Activated CD8-positive, alpha-beta memory T cell treated with anti-CD3 and anti-CD28 coated beads, Interleukin-2, amount 10 ng/mL, durations not matched to agents 7 days and 5 days (primary cell): ENCODE data around the gene TMEM72. TPM values are rescaled to one million over a fixed set of nuclear protein-coding genes. Genes with fewer than 3 reads are reported as not detected.

Experiments used
- ATAC-seq: fragments of 150-1000 bp; cut with Tn5 transposase; one replicate; pipeline ENCODE4 v1.10.0; 2021; ENCODE audit warnings: moderate library complexity
- CTCF ChIA-PET: fragments of 350-600 bp; sonication (Branson Sonifier 250); formaldehyde crosslinking; loops from one replicate; lab custom pipeline; 2021; ENCODE audit warnings: antibody characterized with exemption; lab: Charles Lee
- DNase-seq: peaks from one replicate; pipeline ENCODE4 v3.0.0-alpha.2; 2020
- H3K27ac Mint-ChIP-seq: one replicate; pipeline ENCODE4 v1.8.0; 2021; ENCODE audit warnings: mild to moderate bottlenecking, mixed read lengths
- H3K27me3 Mint-ChIP-seq: one replicate; pipeline ENCODE4 v1.8.0; 2021; ENCODE audit warnings: mixed read lengths
- H3K36me3 Mint-ChIP-seq: one replicate; pipeline ENCODE4 v1.8.0; 2021; ENCODE audit warnings: mild to moderate bottlenecking, mixed read lengths
- H3K4me1 Mint-ChIP-seq: one replicate; pipeline ENCODE4 v1.8.0; 2021; ENCODE audit warnings: mixed read lengths
- H3K4me3 Mint-ChIP-seq: one replicate; pipeline ENCODE4 v1.8.0; 2021; ENCODE audit warnings: mild to moderate bottlenecking, moderate library complexity, mixed read lengths
- H3K9me3 Mint-ChIP-seq: one replicate; pipeline ENCODE4 v1.8.0; 2022; ENCODE audit warnings: low read depth, mixed read lengths
- total RNA-seq, 2 experiments: library from RNA; stranded (reverse); gene quantifications; one replicate each; pipeline ENCODE4 v1.2.3, GENCODE V29; 2021

The TMEM72 gene
- total RNA-seq, 2 experiments from 2014 or later: not detected

- peaks cover 23% of the 10 kb centered on the region for H3K27me3 Mint-ChIP-seq
- ATAC-seq: no peak
- CTCF ChIA-PET: interaction anchor here (1.5 to 3.1 kb wide), 2 partner anchors 14 to 54 kb away, joined by 4 to 12 read pairs; no protein-coding TSS in a partner anchor
- peaks cover 14% of the 10 kb centered on the region for H3K4me1 Mint-ChIP-seq
- DNase-seq: no peak
- H3K27ac Mint-ChIP-seq: no peak overlapping the region
- H3K36me3 Mint-ChIP-seq: no peaks in the 10 kb centered on the region
- no peak overlapping the region for H3K4me3 Mint-ChIP-seq
- no peaks in the 10 kb centered on the region for H3K9me3 Mint-ChIP-seq
Measured at GRCh38 chr10:44879531-44879899, 31.6 kb upstream of the TMEM72 start.

DNA sequence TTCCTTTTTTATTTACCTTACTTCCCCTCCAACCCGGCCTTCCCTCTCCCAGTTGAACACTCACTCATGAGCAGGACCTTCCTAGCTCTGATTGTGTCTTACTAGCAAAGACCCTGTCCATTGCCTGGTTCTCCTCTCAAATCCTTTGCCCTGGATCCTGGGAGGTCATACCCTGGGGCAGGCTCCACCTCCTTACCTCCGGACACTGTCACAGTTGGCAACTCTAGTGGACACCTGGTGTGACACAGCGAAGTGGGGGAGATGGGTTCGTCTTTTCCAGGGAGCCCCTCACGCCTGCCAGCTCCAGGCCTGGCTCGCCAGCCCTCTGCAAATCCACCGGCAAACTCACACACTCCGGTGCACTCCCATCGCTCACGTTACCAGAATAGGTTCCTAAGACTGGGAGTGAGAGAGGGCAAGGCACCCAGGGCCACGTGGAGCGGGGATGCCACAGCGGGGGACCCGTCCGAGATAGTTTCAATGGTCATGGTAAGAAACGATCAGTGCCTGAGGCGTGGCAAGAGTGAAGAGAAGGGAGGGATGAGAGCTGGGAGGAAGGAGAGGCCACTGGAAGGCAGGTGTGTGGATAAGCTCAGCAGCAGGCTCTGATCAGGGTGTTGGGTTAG, 30.9 kb upstream of the TMEM72 start:
- ATAC-seq (no peak), DNase-seq (no peak)
- Mint-ChIP-seq H3K36me3 (no peaks in the 10 kb centered on the region), H3K4me3 (no peak overlapping the region), H3K4me1 (peaks cover 14% of the 10 kb centered on the region), H3K27ac (no peak overlapping the region), H3K9me3 (no peaks in the 10 kb centered on the region), H3K27me3 (peaks cover 23% of the 10 kb centered on the region)
- CTCF ChIA-PET: interaction anchor here (3.1 kb wide), 1 partner anchor 15 kb away, joined by 12 read pairs; no protein-coding TSS in a partner anchor

GRCh38 chr10:44881649-44882048, 29.5 kb upstream of the TMEM72 start:
- no peak for DNase-seq
- Mint-ChIP-seq H3K4me3 (no peak overlapping the region), H3K9me3 (no peaks in the 10 kb centered on the region), H3K36me3 (no peaks in the 10 kb centered on the region), H3K27me3 (peaks cover 23% of the 10 kb centered on the region), H3K27ac (no peak overlapping the region), H3K4me1 (peaks cover 14% of the 10 kb centered on the region)
- no peak for ATAC-seq
- CTCF ChIA-PET: no interaction called here

DNA sequence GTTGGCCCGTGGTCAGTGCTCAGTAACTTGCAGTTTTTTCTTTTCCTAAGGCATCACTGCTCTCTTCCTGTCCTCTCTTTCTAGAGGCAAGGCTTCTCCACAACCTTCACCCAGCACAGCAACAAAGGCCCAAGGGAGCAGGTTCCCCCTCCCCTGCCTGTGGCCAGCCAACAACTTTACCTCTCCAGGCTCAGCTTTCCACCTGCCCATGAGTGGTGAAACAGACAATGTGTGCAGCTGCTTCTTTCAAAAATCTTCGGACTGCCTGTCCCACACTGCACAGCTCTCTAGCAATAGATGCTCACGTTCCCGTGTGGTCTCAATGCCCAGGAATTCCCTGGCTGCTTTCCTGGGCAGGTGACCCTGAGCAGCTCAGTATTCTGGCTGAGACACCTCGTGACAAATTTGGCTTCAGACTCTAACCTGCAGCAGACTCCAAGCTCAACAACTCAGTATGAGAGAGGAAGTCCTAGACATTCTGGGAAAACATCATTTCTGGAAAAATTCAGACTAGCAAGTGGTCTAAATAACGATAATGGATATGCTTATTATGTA, 28.9 kb upstream of the TMEM72 start:
- Mint-ChIP-seq H3K27ac (no peak overlapping the region), H3K4me3 (no peak overlapping the region), H3K27me3 (peaks cover 23% of the 10 kb centered on the region), H3K4me1 (peaks cover 14% of the 10 kb centered on the region), H3K9me3 (no peaks in the 10 kb centered on the region), H3K36me3 (no peaks in the 10 kb centered on the region)
- DNase-seq (no peak), ATAC-seq (no peak)
- CTCF ChIA-PET: no interaction called here

DNA sequence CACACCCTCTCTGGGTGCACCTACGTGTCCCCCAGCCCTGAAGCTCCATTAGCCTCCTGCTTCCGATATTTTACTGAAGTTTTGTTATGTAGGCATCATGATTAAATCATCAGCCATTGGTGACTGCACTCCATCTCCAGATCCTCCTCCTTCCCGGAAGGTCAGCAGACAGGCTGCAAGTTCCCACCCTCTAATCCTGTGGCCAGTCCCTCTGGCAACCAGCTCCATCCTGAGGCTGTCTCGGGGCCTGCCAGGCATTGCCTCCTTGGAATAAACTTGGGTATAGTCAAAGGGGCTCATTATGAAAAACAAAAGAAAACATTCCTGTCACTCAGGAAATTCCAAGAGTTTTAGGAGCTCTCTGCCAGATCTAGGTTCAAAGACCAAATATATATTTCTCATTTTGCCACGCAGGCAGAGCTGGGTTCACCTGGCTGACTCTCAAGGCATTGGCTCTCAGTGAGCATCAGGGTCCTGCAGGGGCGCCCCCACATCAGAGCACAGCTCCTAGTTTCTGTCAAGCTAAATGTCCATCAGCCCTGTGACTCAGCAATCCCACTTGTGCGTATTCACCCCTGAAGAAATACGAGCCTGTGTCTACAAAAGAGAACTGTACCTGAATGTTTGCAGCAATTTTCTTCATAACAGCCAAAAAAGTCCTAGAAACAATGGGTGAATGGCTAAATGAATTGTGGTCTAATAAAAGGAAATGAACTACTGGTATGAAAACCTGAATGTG, 27.4 kb upstream of the TMEM72 start:
- H3K4me1 Mint-ChIP-seq: peaks cover 13% of the 10 kb centered on the region
- DNase-seq: no peak
- H3K27ac Mint-ChIP-seq: no peak overlapping the region
- peaks cover 22% of the 10 kb centered on the region for H3K27me3 Mint-ChIP-seq
- H3K36me3 Mint-ChIP-seq: no peaks in the 10 kb centered on the region
- no peak overlapping the region for H3K4me3 Mint-ChIP-seq
- no peak for ATAC-seq
- no peaks in the 10 kb centered on the region for H3K9me3 Mint-ChIP-seq
- CTCF ChIA-PET: interaction anchor here (0.5 kb wide), 1 partner anchor 123 kb away, joined by 3 read pairs; no protein-coding TSS in a partner anchor

DNA sequence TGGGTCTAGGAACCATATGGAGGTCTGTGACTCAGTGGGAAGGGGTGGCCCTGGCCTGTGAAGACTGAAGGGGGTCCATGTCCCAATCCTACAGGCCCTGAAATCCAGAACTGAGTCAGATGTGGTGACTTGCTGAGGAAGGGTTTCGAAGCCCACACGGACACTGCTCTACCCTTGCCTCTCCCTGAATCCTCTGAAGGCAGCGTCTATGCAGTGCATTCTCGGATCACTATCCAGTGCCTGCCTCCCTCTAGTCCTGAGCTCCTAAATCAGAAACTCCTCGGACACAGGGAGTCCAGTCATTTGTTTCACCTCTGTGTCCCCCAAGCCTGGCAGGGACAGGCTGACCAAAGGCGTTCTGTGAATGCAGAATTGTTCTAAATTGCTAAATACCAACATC, 25.4 kb upstream of the TMEM72 start:
- ATAC-seq: no peak
- no peak overlapping the region for H3K4me3 Mint-ChIP-seq
- no peaks in the 10 kb centered on the region for H3K36me3 Mint-ChIP-seq
- no peak for DNase-seq
- H3K27me3 Mint-ChIP-seq: peaks cover 8% of the 10 kb centered on the region
- H3K9me3 Mint-ChIP-seq: no peaks in the 10 kb centered on the region
- peaks cover 10% of the 10 kb centered on the region for H3K4me1 Mint-ChIP-seq
- CTCF ChIA-PET: no interaction called here
- H3K27ac Mint-ChIP-seq: no peak overlapping the region

- peaks cover 3% of the 10 kb centered on the region for H3K4me1 Mint-ChIP-seq
- H3K9me3 Mint-ChIP-seq: no peaks in the 10 kb centered on the region
- H3K27ac Mint-ChIP-seq: no peak overlapping the region
- CTCF ChIA-PET: no interaction called here
- H3K36me3 Mint-ChIP-seq: no peaks in the 10 kb centered on the region
- ATAC-seq: no peak
- no peak overlapping the region for H3K4me3 Mint-ChIP-seq
- DNase-seq: no peak
- H3K27me3 Mint-ChIP-seq: peaks cover 8% of the 10 kb centered on the region
Measured at GRCh38 chr10:44886966-44887365, 24.2 kb upstream of the TMEM72 start.

GRCh38 chr10:44888886-44889285, 22.3 kb upstream of the TMEM72 start:
- ATAC-seq: no peak
- Mint-ChIP-seq H3K27ac (no peak overlapping the region), H3K9me3 (no peaks in the 10 kb centered on the region), H3K27me3 (peaks cover 5% of the 10 kb centered on the region), H3K4me1 (no peaks in the 10 kb centered on the region), H3K4me3 (no peak overlapping the region), H3K36me3 (no peaks in the 10 kb centered on the region)
- CTCF ChIA-PET: no interaction called here
- DNase-seq: no peak

DNA sequence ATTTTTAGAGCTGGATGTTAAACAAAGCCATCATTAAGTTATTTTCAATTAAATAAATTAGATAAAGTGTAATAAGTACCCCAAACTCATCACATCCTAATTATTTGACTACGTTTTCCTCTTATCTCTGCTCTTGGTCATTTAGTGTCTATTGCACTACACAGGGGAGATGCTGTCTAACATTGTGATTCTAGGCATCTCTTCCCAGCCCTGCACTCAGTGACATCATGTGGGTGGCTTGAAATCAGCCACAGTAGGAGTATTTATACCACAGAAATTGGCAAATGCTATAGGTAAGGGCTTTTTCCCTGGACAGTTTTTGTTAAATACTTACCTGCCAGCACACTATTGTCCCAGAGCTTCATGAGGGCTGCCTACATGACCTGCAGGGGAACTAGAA, 21.3 kb upstream of the TMEM72 start:
- DNase-seq: no peak
- Mint-ChIP-seq H3K4me1 (no peaks in the 10 kb centered on the region), H3K36me3 (no peaks in the 10 kb centered on the region), H3K4me3 (no peak overlapping the region), H3K27me3 (no peaks in the 10 kb centered on the region), H3K27ac (no peak overlapping the region), H3K9me3 (no peaks in the 10 kb centered on the region)
- CTCF ChIA-PET: no interaction called here
- ATAC-seq: no peak

- no peaks in the 10 kb centered on the region for H3K27me3 Mint-ChIP-seq
- no peak overlapping the region for H3K4me3 Mint-ChIP-seq
- ATAC-seq (no peak), DNase-seq (no peak)
- no peaks in the 10 kb centered on the region for H3K9me3 Mint-ChIP-seq
- H3K36me3 Mint-ChIP-seq: no peaks in the 10 kb centered on the region
- no peaks in the 10 kb centered on the region for H3K4me1 Mint-ChIP-seq
- no peak overlapping the region for H3K27ac Mint-ChIP-seq
- CTCF ChIA-PET: no interaction called here
Measured at GRCh38 chr10:44890696-44891563, 20.2 kb upstream of the TMEM72 start.

DNA sequence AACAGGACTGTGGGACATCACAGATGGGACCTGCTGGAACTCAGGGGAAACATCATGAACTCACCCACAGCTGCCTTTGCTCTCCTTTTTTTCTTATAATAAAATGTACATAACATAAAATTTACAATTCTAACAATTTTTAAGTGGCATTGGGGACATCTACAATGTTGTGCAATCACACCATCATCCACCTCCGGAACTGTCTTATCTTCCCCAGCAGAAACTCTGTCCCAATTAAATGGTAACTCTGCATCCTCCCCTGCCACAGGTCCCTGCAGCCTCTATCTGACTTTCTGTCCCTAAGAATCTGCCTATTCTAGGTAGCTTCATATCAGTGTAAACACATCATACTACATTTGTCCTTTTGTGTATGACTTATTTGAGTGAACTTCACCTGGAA, 19.4 kb upstream of the TMEM72 start:
- no peaks in the 10 kb centered on the region for H3K9me3 Mint-ChIP-seq
- H3K27ac Mint-ChIP-seq: no peak overlapping the region
- no peaks in the 10 kb centered on the region for H3K4me1 Mint-ChIP-seq
- H3K4me3 Mint-ChIP-seq: no peak overlapping the region
- DNase-seq (no peak), ATAC-seq (no peak)
- no peaks in the 10 kb centered on the region for H3K36me3 Mint-ChIP-seq
- H3K27me3 Mint-ChIP-seq: no peaks in the 10 kb centered on the region
- CTCF ChIA-PET: no interaction called here

GRCh38 chr10:44893604-44894468, 17.3 kb upstream of the TMEM72 start:
- Mint-ChIP-seq H3K36me3 (no peaks in the 10 kb centered on the region), H3K4me1 (no peaks in the 10 kb centered on the region), H3K4me3 (no peak overlapping the region), H3K27ac (no peak overlapping the region), H3K9me3 (no peaks in the 10 kb centered on the region), H3K27me3 (no peaks in the 10 kb centered on the region)
- ATAC-seq (no peak), DNase-seq (no peak)
- CTCF ChIA-PET: no interaction called here

GRCh38 chr10:44894691-44895090, 16.4 kb upstream of the TMEM72 start:
- no peaks in the 10 kb centered on the region for H3K36me3 Mint-ChIP-seq
- no peak for ATAC-seq
- CTCF ChIA-PET: no interaction called here
- H3K9me3 Mint-ChIP-seq: no peaks in the 10 kb centered on the region
- no peak overlapping the region for H3K4me3 Mint-ChIP-seq
- no peaks in the 10 kb centered on the region for H3K4me1 Mint-ChIP-seq
- no peaks in the 10 kb centered on the region for H3K27me3 Mint-ChIP-seq
- DNase-seq: no peak
- H3K27ac Mint-ChIP-seq: no peak overlapping the region
